Measurements from ENCODE around the gene CDX2. TPM values are rescaled to one million over a fixed set of nuclear protein-coding genes. Genes with fewer than 3 reads are reported as not detected.

The CDX2 gene, protein sequence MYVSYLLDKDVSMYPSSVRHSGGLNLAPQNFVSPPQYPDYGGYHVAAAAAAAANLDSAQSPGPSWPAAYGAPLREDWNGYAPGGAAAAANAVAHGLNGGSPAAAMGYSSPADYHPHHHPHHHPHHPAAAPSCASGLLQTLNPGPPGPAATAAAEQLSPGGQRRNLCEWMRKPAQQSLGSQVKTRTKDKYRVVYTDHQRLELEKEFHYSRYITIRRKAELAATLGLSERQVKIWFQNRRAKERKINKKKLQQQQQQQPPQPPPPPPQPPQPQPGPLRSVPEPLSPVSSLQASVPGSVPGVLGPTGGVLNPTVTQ
- total RNA-seq, result not detected in 2 replicates

DNA sequence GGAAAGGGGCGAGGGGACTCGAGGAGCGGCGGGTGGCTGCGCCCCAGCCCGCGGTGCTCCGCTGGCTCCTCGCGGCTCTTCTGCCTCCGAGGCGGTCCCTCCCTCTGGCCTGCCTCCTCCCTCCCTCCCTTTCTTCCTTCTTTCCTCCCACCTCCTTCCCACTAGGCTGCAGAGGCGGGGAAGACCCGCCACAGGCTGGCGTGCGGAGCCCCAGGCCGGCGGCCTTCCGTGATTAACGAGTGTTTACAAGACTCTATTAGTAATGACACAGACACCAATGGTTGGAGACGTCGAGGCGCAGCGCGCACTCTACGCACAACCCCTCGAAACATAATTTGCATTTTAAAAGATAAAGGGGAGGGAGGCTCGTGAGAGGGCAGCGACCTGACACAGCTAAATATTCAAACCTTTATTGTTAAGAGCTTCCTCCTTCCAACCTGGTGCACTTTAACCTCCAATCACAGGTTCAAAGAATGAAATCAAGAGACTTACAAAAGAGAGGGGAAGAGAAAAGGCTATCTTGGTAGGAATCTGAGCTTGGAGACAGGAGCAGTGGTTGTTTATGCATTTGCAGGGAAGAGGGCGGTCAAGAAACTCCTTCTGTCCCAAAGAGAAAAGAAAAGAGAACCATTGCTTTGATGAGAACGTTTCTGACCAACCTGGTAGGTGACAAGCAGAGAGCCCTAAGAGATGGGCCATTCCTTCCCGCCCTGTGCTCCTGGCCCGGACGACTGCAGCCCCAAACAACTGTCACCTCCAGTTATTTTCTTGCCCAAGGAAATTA lies at the start of gene CDX2:
TSS of gene CDX2 (minus strand) at position 234 of the 784 bp plus-strand sequence. CDS start 309 bp downstream, outside the sequence.

DNA sequence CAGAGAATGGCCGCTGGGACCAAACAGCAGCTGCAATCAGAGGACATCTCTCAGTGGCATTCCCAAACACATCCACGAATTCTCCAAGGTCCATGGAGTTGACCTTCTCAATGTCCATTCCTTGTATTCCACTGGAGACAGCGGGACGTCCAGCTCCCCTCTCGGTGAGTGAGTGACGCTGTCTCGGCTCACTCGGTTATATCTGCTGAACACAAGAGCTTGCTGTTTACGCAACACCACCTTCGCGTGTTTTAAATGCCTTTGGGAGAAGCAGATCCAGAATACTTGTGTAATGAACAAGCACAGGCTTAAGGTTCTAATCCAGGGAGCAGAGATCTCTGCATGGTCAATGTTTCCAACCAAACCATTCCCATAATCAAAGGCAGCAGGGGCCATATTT lies 19.4 kb upstream of the CDX2 start, which contains the start of gene URAD:
TSS of gene URAD (minus strand) at position 174 of the 400 bp plus-strand sequence. CDS start at position 118, 56 bp downstream.

DNA sequence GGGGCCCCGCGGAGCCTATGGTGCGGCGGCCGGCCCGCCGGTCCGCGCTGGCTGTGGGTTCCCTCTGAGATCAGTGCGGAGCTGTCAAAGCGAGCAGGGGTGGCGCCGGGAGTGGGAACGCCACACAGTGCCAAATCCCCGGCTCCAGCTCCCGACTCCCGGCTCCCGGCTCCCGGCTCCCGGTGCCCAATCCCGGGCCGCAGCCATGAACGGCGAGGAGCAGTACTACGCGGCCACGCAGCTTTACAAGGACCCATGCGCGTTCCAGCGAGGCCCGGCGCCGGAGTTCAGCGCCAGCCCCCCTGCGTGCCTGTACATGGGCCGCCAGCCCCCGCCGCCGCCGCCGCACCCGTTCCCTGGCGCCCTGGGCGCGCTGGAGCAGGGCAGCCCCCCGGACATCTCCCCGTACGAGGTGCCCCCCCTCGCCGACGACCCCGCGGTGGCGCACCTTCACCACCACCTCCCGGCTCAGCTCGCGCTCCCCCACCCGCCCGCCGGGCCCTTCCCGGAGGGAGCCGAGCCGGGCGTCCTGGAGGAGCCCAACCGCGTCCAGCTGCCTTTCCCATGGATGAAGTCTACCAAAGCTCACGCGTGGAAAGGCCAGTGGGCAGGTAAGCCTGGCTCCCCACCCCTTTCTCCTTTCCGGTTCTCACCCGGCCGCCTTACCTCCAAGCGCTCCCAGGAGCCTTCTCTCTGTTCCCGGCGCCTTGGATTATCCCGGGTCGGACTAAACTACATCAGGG lies 49.0 kb downstream of the CDX2 start, which contains the start of gene PDX1:
TSS of gene PDX1 (plus strand) at position 67 of the 743 bp plus-strand sequence. CDS start at position 206, 139 bp downstream.

Other genes starting within 250 kb of the CDX2 start
- not detected in 2 replicates for gene GSX1, start 176.8 kb downstream of the CDX2 start, total RNA-seq
- gene PDX1, start 49.3 kb downstream of the CDX2 start, total RNA-seq, result not detected in 2 replicates
- not detected in 2 replicates for gene URAD, start 19.4 kb upstream of the CDX2 start, total RNA-seq
- gene FLT3, start 131.3 kb upstream of the CDX2 start, total RNA-seq, result not detected in 2 replicates
- gene PAN3, start 169.2 kb upstream of the CDX2 start, total RNA-seq, result 14.3 and 16.3 TPM in 2 replicates

Measured in epithelial cell of umbilical artery (primary cell).